Measurements from ENCODE around the gene CSNK1G2.

GRCh38 chr19:1991018-1991913 is 50.3 kb downstream of the CSNK1G2 start:
- no peak for TF ChIP-seq CTCF (IDR thresholded peaks at IDR 0.05)
- no peak for TF ChIP-seq POLR2A (IDR thresholded peaks at IDR 0.05)

Data from thyroid gland (tissue), 4 donors.